SU-DHL-6 (cell line): ENCODE data around the gene EEF2K.

Experiments used
- H2AFZ ChIP-seq: fragments of 200-600 bp; sonication (generic); 2 replicates; pipeline ENCODE4 v1.6.1; 2014; ENCODE audit warnings: low read depth, mild to moderate bottlenecking, moderate library complexity, mixed read lengths, antibody characterized with exemption, low read length; ENCODE audit not compliant: severe bottlenecking
- H3F3A ChIP-seq: fragments of 200-600 bp; shearing (Covaris generic); 2 replicates; pipeline ENCODE4 v1.6.0; 2016; ENCODE audit warnings: antibody characterized with exemption, mild to moderate bottlenecking; ENCODE audit not compliant: insufficient read depth
- H3K27ac ChIP-seq: fragments of 200-600 bp; sonication (generic); 2 replicates; pipeline ENCODE4 v1.5.1; 2016; ENCODE audit warnings: low read depth, mild to moderate bottlenecking, low read length, moderate library complexity, mixed read lengths
- H3K27me3 ChIP-seq: fragments of 200-600 bp; sonication (generic), shearing (Covaris generic); 2 replicates; pipeline ENCODE4 v1.6.0; 2014; ENCODE audit warnings: mild to moderate bottlenecking, low read length
- H3K36me3 ChIP-seq: fragments of 200-600 bp; sonication (generic); 2 replicates; pipeline ENCODE4 v1.6.1; 2014; ENCODE audit warnings: mild to moderate bottlenecking, low read length, mixed read lengths
- H3K4me2 ChIP-seq: fragments of 300-600, 200-600 bp; shearing (Covaris generic), sonication (generic); 2 replicates; pipeline ENCODE4 v1.6.0; 2014; ENCODE audit warnings: low read length, low read depth, mild to moderate bottlenecking; ENCODE audit not compliant: poor library complexity, severe bottlenecking
- H3K4me3 ChIP-seq: fragments of 200-600 bp; sonication (generic); 2 replicates; pipeline ENCODE4 v1.5.1; 2014; ENCODE audit warnings: antibody characterized with exemption, low read length, mild to moderate bottlenecking, mixed read lengths; ENCODE audit not compliant: insufficient read depth, poor library complexity, severe bottlenecking
- H3K79me2 ChIP-seq: fragments of 200-600 bp; sonication (generic); 2 replicates; pipeline ENCODE4 v1.6.1; 2014; ENCODE audit warnings: mild to moderate bottlenecking, low read length, moderate library complexity; ENCODE audit not compliant: insufficient read depth
- H3K9ac ChIP-seq: fragments of 200-600 bp; sonication (generic); 2 replicates; pipeline ENCODE4 v1.7.0; 2014; ENCODE audit warnings: mild to moderate bottlenecking, low read length
- H3K9me2 ChIP-seq: fragments of 200-600 bp; sonication (generic); replicated peaks from 2 replicates; pipeline ENCODE4 v1.6.1; 2014; ENCODE audit warnings: low read length; ENCODE audit not compliant: insufficient read depth
- H3K9me3 ChIP-seq: fragments of 200-600 bp; sonication (generic); 2 replicates; pipeline ENCODE4 v1.6.1; 2014; ENCODE audit warnings: low read length, mixed read lengths; ENCODE audit not compliant: insufficient read depth
- H4K20me1 ChIP-seq: fragments of 200-600 bp; sonication (generic); 2 replicates; pipeline ENCODE4 v1.6.1; 2014; ENCODE audit warnings: low read depth, mild to moderate bottlenecking, antibody characterized with exemption, low read length, moderate library complexity, mixed read lengths
- EZH2phosphoT487 ChIP-seq: fragments of 200-600 bp; sonication (generic), shearing (Covaris generic); conservative IDR thresholded peaks from 2 replicates; pipeline ENCODE4 v1.6.1; 2018; ENCODE audit warnings: mild to moderate bottlenecking, antibody characterized with exemption, low read length, moderate library complexity, mixed read lengths
- TF ChIP-seq, protein P1 (sequence below): fragments of 200-600 bp; sonication (generic); IDR thresholded peaks from one replicate; pipeline ENCODE4 v1.5.1; 2017; ENCODE audit warnings: antibody characterized with exemption, mild to moderate bottlenecking, low read length, moderate library complexity; ENCODE audit not compliant: insufficient read depth, poor library complexity, severe bottlenecking

The EEF2K gene

DNA sequence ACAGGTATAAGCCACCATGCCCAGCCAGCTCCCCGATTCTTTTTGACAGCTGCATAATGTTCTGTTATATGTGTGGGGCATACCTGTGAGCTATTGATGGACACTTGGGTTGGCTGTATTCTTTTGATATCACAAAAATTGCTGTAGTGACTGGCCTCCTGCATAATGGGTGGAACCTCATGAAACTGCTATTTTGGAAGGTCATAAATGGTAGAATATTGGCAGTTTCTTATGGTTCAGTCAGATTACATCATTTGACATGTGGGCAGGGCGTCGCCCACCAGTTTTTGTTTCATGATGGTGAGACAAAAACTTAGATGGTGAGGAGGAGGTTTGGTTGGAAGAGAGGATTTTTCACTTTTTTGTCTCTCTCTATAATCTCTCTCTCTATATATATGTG lies 64.4 kb downstream of the EEF2K start:
- Histone ChIP-seq H4K20me1 (no peaks in the 10 kb centered on the region), H2AFZ (no peak overlapping the region), H3F3A (no peaks in the 10 kb centered on the region), H3K27ac (no peak overlapping the region), H3K9me3 (no peaks in the 10 kb centered on the region), H3K4me2 (no peak overlapping the region), H3K4me3 (no peak overlapping the region), H3K79me2 (no peaks in the 10 kb centered on the region), H3K27me3 (no peaks in the 10 kb centered on the region), H3K9ac (no peak overlapping the region), H3K36me3 (no peaks in the 10 kb centered on the region), H3K9me2 (no peaks in the 10 kb centered on the region)
- TF ChIP-seq EZH2phosphoT487 = no peak
- TF ChIP-seq, protein P1, sequence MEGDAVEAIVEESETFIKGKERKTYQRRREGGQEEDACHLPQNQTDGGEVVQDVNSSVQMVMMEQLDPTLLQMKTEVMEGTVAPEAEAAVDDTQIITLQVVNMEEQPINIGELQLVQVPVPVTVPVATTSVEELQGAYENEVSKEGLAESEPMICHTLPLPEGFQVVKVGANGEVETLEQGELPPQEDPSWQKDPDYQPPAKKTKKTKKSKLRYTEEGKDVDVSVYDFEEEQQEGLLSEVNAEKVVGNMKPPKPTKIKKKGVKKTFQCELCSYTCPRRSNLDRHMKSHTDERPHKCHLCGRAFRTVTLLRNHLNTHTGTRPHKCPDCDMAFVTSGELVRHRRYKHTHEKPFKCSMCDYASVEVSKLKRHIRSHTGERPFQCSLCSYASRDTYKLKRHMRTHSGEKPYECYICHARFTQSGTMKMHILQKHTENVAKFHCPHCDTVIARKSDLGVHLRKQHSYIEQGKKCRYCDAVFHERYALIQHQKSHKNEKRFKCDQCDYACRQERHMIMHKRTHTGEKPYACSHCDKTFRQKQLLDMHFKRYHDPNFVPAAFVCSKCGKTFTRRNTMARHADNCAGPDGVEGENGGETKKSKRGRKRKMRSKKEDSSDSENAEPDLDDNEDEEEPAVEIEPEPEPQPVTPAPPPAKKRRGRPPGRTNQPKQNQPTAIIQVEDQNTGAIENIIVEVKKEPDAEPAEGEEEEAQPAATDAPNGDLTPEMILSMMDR = no peak

DNA sequence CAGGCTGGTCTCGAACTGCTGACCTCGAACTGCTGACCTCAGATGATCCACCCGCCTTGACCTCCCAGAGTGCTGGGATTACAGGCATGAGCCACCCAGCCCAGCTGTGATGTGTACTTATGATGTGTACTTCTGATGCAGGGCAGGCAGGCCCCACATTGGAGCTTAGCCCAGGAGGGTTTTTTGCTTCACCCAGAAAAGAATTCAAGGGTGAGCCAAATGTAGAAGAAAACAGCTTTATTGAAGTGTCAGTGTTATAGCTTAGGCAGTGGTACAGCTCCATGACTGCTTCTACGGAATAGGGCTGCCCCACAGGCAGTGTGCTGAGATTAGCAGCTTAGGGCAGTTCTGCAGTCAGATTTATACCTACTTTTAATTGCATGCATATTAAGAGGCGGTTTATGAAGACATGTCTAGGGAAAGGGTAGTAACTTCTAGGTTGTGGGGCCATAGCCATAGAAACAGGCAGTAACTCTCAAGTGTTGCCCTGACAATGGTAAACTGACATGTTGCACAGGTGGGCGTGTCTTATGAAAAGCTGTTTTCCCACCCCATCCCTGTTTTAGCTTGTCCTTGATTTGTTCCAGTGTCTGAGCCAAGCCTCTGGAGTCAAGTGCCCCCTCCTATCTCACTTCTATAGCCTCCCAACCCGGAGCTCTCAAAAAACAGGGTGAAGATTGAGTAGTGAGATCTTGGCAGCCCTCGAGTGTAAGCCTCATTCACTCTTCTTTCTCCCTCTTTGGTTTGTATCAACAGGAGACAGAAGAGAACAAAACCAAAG lies 67.0 kb downstream of the EEF2K start:
- Histone ChIP-seq H4K20me1 (no peaks in the 10 kb centered on the region), H2AFZ (no peak overlapping the region), H3K79me2 (no peaks in the 10 kb centered on the region), H3K4me3 (no peak overlapping the region), H3K36me3 (no peaks in the 10 kb centered on the region), H3K9me2 (no peaks in the 10 kb centered on the region), H3K27ac (no peak overlapping the region), H3K27me3 (no peaks in the 10 kb centered on the region), H3F3A (no peaks in the 10 kb centered on the region), H3K4me2 (no peak overlapping the region), H3K9ac (no peak overlapping the region), H3K9me3 (no peaks in the 10 kb centered on the region)
- TF ChIP-seq EZH2phosphoT487 = no peak
- TF ChIP-seq, protein P1 = no peak

DNA sequence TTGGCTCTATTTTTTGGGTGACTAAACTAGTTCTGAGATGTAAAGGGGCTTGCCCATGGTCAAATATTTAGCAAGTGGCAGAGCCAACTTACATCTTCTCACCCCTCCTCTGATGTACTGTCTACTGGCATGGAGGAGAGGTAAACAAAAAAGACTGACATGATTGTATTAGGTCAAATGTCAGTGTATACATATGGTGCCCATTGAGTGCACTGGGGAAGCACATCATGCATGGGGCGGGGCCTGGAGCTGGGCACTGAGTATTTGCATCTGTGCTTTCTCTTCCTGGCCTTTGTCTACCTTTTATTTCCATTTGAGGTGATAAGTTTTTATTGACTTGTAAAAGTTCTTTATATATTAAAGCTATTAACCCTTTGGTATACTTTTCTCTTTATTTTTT lies 68.8 kb downstream of the EEF2K start:
- H3F3A ChIP-seq = no peaks in the 10 kb centered on the region
- no peaks in the 10 kb centered on the region for H3K27me3 ChIP-seq
- no peaks in the 10 kb centered on the region for H4K20me1 ChIP-seq
- no peak overlapping the region for H3K4me2 ChIP-seq
- no peak overlapping the region for H3K9ac ChIP-seq
- no peaks in the 10 kb centered on the region for H3K9me3 ChIP-seq
- no peak for TF ChIP-seq EZH2phosphoT487
- TF ChIP-seq, protein P1 = no peak
- H3K4me3 ChIP-seq = no peak overlapping the region
- no peak overlapping the region for H3K27ac ChIP-seq
- H3K36me3 ChIP-seq = no peaks in the 10 kb centered on the region
- H3K79me2 ChIP-seq = no peaks in the 10 kb centered on the region
- no peaks in the 10 kb centered on the region for H3K9me2 ChIP-seq
- H2AFZ ChIP-seq = no peak overlapping the region
